ENCODE data around the gene CLCF1.

- TF ChIP-seq CTCF (IDR thresholded peaks at IDR 0.05) (no peak), POLR2A (IDR thresholded peaks at IDR 0.05) (no peak)
Measured at GRCh38 chr11:67378544-67378943, 5.1 kb upstream of the CLCF1 start.

Measured in lower leg skin (tissue), 3 donors.